ENCODE measurements around the gene NTN5.

The NTN5 gene

DNA sequence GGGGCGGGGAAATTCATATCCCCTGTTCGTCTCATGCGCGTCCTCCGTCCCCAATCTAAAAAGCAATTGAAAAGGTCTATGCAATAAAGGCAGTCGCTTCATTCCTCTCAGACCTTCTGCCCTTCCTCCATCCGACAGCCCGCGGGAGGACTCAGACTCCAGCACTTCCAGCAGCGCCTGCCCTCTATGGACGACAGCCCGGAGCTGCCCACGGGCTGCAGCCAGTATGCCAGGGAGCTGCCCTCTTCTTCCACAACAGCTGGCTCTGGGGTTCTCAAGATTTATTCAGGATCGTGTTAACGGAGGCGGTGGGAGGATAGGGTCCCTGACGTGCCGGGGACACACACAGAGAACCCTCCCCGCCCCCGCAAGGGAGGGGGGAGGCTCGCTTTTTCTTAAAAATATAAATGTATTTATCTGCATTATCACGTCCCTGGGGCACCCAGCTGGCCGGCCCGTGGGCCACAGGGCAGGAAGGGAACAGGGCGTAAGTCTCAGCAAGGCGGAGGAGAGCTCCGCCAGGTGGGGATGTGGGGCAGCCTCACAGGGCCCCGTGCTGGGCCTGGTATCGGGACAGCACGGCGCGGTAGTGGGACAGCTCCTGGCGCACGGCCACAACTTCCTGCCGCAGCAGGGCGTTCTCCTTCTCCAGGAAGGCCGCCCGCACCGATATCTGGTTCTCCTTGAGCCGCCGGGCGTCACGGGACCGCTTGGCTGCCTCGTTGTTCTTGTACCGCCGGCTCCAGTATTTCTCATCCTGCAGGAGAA is 42.3 kb downstream of the NTN5 start:
- DNase-seq (ENCODE audit: insufficient read length, low spot score): no peak
- no peak for FAIRE-seq
- TF ChIP-seq, protein P1, sequence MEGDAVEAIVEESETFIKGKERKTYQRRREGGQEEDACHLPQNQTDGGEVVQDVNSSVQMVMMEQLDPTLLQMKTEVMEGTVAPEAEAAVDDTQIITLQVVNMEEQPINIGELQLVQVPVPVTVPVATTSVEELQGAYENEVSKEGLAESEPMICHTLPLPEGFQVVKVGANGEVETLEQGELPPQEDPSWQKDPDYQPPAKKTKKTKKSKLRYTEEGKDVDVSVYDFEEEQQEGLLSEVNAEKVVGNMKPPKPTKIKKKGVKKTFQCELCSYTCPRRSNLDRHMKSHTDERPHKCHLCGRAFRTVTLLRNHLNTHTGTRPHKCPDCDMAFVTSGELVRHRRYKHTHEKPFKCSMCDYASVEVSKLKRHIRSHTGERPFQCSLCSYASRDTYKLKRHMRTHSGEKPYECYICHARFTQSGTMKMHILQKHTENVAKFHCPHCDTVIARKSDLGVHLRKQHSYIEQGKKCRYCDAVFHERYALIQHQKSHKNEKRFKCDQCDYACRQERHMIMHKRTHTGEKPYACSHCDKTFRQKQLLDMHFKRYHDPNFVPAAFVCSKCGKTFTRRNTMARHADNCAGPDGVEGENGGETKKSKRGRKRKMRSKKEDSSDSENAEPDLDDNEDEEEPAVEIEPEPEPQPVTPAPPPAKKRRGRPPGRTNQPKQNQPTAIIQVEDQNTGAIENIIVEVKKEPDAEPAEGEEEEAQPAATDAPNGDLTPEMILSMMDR (IDR thresholded peaks at IDR 0.05; ENCODE audit: insufficient read depth, missing control alignments): no peak

DNA sequence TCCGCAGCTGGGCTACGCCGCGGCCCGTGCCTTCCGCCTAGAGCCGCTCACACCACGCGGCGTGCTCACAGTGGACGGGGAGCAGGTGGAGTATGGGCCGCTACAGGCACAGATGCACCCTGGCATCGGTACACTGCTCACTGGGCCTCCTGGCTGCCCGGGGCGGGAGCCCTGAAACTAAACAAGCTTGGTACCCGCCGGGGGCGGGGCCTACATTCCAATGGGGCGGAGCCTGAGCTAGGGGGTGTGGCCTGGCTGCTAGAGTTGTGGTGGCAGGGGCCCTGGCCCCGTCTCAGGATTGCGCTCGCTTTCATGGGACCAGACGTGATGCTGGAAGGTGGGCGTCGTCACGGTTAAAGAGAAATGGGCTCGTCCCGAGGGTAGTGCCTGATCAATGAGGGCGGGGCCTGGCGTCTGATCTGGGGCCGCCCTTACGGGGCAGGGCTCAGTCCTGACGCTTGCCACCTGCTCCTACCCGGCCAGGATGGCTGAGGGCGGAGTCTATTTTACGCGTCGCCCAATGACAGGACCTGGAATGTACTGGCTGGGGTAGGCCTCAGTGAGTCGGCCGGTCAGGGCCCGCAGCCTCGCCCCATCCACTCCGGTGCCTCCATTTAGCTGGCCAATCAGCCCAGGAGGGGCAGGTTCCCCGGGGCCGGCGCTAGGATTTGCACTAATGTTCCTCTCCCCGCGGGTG is 43.1 kb downstream of the NTN5 start:
- TF ChIP-seq, protein P1 (IDR thresholded peaks at IDR 0.05; ENCODE audit: insufficient read depth, missing control alignments): no peak
- no peak for FAIRE-seq
- DNase-seq (ENCODE audit: insufficient read length, low spot score): no peak

DNA sequence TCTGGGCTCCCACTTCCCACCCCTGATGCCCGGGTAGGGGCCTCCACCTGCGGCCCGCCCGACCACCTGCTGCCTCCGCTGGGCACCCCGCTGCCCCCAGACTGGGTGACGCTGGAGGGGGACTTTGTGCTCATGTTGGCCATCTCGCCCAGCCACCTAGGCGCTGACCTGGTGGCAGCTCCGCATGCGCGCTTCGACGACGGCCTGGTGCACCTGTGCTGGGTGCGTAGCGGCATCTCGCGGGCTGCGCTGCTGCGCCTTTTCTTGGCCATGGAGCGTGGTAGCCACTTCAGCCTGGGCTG is 43.6 kb downstream of the NTN5 start:
- no peak for DNase-seq (ENCODE audit: insufficient read length, low spot score)
- TF ChIP-seq, protein P1 (IDR thresholded peaks at IDR 0.05; ENCODE audit: insufficient read depth, missing control alignments): no peak
- FAIRE-seq: no peak

DNA sequence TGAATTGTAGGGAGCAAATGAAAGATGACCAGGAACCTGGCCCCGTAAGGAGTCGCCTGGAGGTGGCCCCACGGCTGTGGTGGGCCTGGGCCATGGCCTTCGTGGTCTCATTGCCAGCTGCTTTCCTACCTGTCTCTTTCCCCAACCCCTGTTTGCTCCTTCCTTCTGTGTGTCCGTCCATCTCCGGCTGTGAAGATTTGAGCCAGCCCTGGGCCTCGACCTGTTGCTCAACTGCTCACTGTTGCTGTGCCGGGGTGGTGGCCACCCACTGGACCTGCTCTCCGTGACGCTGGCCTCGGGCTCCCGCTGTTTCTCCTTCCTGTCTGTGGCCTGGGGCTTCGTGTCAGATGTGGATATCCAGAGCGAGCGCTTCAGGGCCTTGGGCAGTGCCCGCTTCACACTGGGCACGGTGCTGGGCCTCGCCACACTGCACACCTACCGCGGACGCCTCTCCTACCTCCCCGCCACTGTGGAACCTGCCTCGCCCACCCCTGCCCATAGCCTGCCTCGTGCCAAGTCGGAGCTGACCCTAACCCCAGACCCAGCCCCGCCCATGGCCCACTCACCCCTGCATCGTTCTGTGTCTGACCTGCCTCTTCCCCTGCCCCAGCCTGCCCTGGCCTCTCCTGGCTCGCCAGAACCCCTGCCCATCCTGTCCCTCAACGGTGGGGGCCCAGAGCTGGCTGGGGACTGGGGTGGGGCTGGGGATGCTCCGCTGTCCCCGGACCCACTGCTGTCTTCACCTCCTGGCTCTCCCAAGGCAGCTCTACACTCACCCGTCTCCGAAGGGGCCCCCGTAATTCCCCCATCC is 44.1 kb downstream of the NTN5 start:
- FAIRE-seq: no peak
- TF ChIP-seq, protein P1 (IDR thresholded peaks at IDR 0.05; ENCODE audit: insufficient read depth, missing control alignments): no peak

DNA sequence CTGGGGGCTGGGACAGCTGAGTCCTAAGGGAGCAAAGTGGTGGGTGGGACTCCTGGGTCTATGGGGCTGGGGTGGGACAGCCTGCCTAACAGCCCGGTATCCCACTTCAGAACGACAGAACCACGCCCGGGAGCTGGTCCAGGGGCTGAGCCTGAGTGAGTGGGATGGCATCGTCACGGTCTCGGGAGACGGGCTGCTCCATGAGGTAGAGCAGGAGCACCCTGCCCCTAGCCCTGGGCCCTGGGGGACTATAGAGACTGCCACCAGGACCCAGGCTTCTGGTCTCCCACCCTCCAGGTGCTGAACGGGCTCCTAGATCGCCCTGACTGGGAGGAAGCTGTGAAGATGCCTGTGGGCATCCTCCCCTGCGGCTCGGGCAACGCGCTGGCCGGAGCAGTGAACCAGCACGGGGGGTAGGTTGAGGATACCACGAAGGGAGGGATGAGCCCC is 44.9 kb downstream of the NTN5 start:
- DNase-seq (ENCODE audit: insufficient read length, low spot score) (no peak), FAIRE-seq (no peak)
- TF ChIP-seq, protein P1 (IDR thresholded peaks at IDR 0.05; ENCODE audit: insufficient read depth, missing control alignments): no peak

More for the DNA sequence above, 44.1 kb downstream of the NTN5 start:
- no peak for DNase-seq (ENCODE audit: insufficient read length, low spot score)

DNA sequence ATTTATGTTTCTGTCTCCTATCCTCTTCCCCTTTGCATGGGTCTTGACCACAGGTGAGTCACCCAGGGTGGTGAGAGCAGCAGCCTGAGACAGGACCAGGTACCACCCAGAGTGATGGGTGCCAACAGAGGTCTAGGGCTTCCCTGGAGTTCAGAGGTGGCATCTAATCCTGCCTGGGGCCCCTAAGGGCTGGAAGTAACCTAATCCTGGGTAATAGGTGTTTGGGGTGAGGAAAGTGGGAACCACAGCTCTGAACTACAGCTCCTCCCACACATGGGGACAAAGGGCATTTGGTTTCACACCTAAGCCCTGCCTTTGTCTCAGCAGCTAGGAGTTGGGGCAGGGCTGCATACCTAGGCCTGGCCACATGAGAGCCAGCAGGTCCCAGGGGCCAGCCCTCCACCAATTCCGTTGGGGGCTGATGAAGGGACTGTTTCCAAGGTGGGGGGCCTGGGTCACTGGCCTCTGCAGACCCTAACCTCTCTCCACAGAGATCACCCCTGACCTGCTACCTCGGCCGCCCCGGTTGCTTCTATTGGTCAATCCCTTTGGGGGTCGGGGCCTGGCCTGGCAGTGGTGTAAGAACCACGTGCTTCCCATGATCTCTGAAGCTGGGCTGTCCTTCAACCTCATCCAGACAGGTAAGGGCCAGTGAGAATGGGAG is 45.5 kb downstream of the NTN5 start:
- FAIRE-seq (no peak), DNase-seq (ENCODE audit: insufficient read length, low spot score) (no peak)
- TF ChIP-seq, protein P1 (IDR thresholded peaks at IDR 0.05; ENCODE audit: insufficient read depth, missing control alignments): no peak
